B cell (primary cell): ENCODE measurements around the gene RDH11.

ENCODE experiments used
- EZH2 ChIP-seq: IDR thresholded peaks from 2 replicates; pipeline ENCODE4 v1.6.1; 2012; ENCODE audit warnings: borderline replicate concordance, low read depth, mild to moderate bottlenecking, moderate library complexity, low read length; ENCODE audit not compliant: insufficient read depth, poor library complexity, severe bottlenecking
- TF ChIP-seq, protein P1 (sequence below): fragments of 200-600 bp; IDR thresholded peaks from one replicate; pipeline ENCODE4 v1.8.0; 2022; ENCODE audit warnings: antibody characterized with exemption, mild to moderate bottlenecking

DNA sequence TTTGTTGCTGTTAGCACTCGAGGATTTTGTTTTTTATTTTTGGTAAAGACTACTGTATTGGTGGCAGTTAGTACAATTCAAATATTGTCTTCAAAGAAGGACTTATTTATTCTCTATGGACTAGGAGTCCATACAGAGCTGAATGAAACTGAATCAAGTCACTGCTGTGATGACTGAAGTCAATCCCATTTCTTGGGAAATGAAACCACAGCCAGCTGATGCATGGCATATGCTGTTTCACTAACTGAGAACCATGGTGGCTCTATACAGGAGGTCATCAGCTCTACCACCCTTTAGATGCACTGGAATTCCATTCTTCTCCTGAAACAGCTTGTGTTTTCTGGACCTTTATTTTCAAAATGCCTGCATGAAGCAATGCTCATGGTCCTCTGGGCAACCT is 43.4 kb downstream of the RDH11 start:
- TF ChIP-seq, protein P1, sequence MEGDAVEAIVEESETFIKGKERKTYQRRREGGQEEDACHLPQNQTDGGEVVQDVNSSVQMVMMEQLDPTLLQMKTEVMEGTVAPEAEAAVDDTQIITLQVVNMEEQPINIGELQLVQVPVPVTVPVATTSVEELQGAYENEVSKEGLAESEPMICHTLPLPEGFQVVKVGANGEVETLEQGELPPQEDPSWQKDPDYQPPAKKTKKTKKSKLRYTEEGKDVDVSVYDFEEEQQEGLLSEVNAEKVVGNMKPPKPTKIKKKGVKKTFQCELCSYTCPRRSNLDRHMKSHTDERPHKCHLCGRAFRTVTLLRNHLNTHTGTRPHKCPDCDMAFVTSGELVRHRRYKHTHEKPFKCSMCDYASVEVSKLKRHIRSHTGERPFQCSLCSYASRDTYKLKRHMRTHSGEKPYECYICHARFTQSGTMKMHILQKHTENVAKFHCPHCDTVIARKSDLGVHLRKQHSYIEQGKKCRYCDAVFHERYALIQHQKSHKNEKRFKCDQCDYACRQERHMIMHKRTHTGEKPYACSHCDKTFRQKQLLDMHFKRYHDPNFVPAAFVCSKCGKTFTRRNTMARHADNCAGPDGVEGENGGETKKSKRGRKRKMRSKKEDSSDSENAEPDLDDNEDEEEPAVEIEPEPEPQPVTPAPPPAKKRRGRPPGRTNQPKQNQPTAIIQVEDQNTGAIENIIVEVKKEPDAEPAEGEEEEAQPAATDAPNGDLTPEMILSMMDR, result no peak
- TF ChIP-seq EZH2, result no peak
